H1 (cell line): ENCODE results near the gene MEIS2. TPM values are rescaled to one million over a fixed set of nuclear protein-coding genes. Genes with fewer than 3 reads are reported as not detected.

Experiments used
- CTCF ChIA-PET: fragments of 300-600 bp; sonication (Branson Sonifier 250); formaldehyde crosslinking; loops from one replicate; lab custom pipeline; 2021; ENCODE audit not compliant: partially characterized antibody; lab: Charles Lee
- POLR2A ChIA-PET: fragments of 300-600 bp; sonication (Branson Sonifier 250); formaldehyde crosslinking; loops from one replicate; lab custom pipeline; 2021; ENCODE audit warnings: inconsistent platforms; ENCODE audit not compliant: partially characterized antibody; lab: Charles Lee
- DNase-seq, 2 experiments: peaks; one replicate each; pipeline versions ENCODE4 v3.0.0 to v3.0.0-alpha.2; 2010 to 2022; ENCODE audit warnings: low spot score in 2 of 2, low read depth in 1 of 2, mixed read lengths in 1 of 2
- FAIRE-seq: peaks from 2 replicates; lab custom pipeline; 2011; peaks lifted over from hg19 to GRCh38; lab: Jason Lieb, UNC
- H2AFZ ChIP-seq: 2 replicates; pipeline ENCODE4 v1.8.1; 2012; ENCODE audit warnings: low read length, inconsistent platforms
- H2AK5ac ChIP-seq: 2 replicates; pipeline ENCODE4 v1.6.1; 2013; ENCODE audit warnings: low read depth, low read length
- H2BK120ac ChIP-seq: replicated peaks from 2 replicates; pipeline ENCODE3; 2013; ENCODE audit warnings: low read depth, low read length, inconsistent platforms
- H2BK12ac ChIP-seq: 2 replicates; pipeline ENCODE4 v1.6.1; 2013; ENCODE audit warnings: low read depth, low read length
- H2BK15ac ChIP-seq: 2 replicates; pipeline ENCODE4 v1.6.1; 2013; ENCODE audit warnings: low read length
- H2BK20ac ChIP-seq: 2 replicates; pipeline ENCODE4 v1.6.1; 2013; ENCODE audit warnings: low read length
- H2BK5ac ChIP-seq: 2 replicates; pipeline ENCODE4 v1.6.1; 2013; ENCODE audit warnings: low read depth, low read length
- H3K14ac ChIP-seq: 2 replicates; pipeline ENCODE4 v1.6.1; 2013; ENCODE audit warnings: inconsistent platforms; ENCODE audit not compliant: insufficient read length
- H3K18ac ChIP-seq: 2 replicates; pipeline ENCODE4 v1.6.1; 2013; ENCODE audit warnings: low read length; ENCODE audit errors: extremely low read depth
- H3K23ac ChIP-seq: 2 replicates; pipeline ENCODE4 v1.6.1; 2013; ENCODE audit warnings: inconsistent platforms; ENCODE audit not compliant: insufficient read length
- H3K23me2 ChIP-seq: 2 replicates; pipeline ENCODE4 v1.6.1; 2013; ENCODE audit warnings: low read depth, low read length
- H3K27ac ChIP-seq: 2 replicates; pipeline ENCODE4 v1.6.1; 2011; ENCODE audit warnings: low read depth, low read length, inconsistent platforms
- H3K27me3 ChIP-seq, 4 experiments: replicated peaks in 1 of 4; 1 replicate in 1 of 4; 2 replicates in 3 of 4; pipeline versions ENCODE4 v1.6.1 to v1.8.1; 2011 to 2013; ENCODE audit warnings: low read length in 3 of 4, mild to moderate bottlenecking in 3 of 4, inconsistent platforms in 2 of 4, mixed read lengths in 2 of 4, moderate library complexity in 1 of 4; ENCODE audit not compliant: control insufficient read depth in 3 of 4, insufficient read depth in 3 of 4; ENCODE audit errors: extremely low read depth in 1 of 4
- H3K36me3 ChIP-seq, 4 experiments: 2 replicates each; pipeline versions ENCODE4 v1.6.1 to v1.8.1; 2011 to 2013; ENCODE audit warnings: mild to moderate bottlenecking in 4 of 4, low read length in 3 of 4, moderate library complexity in 2 of 4, control low read depth in 1 of 4, inconsistent platforms in 1 of 4; ENCODE audit not compliant: insufficient read depth in 4 of 4, control insufficient read depth in 2 of 4
- H3K4ac ChIP-seq: replicated peaks from 2 replicates; pipeline ENCODE3; 2013; ENCODE audit warnings: low read length, low read depth, mixed read lengths, inconsistent platforms; ENCODE audit not compliant: insufficient read length
- H3K4me1 ChIP-seq, 4 experiments: replicated peaks in 1 of 4; 1 replicate in 1 of 4; 2 replicates in 3 of 4; pipeline versions ENCODE4 v1.6.1 to v1.8.1; 2011 to 2013; ENCODE audit warnings: low read length in 3 of 4, inconsistent platforms in 2 of 4, mixed read lengths in 1 of 4; ENCODE audit not compliant: insufficient read depth in 4 of 4, control insufficient read depth in 3 of 4
- H3K4me2 ChIP-seq, 2 experiments: 2 replicates each; pipeline versions ENCODE4 v1.6.1 to v1.8.1; 2011 to 2013; ENCODE audit warnings: low read depth in 2 of 2, low read length in 2 of 2, control low read depth in 1 of 2, inconsistent platforms in 1 of 2, mild to moderate bottlenecking in 1 of 2; ENCODE audit not compliant: insufficient read depth in 1 of 2
- H3K4me3 ChIP-seq, 4 experiments: fragments of 200-600, 300-600 bp in 1 of 4; sonication (generic), shearing (Covaris generic), sonication (Bioruptor Twin) in 1 of 4; 2 replicates each; pipeline versions ENCODE4 v1.5.1 to v1.8.1; 2011 to 2016; ENCODE audit warnings: low read length in 4 of 4, low read depth in 3 of 4, control low read depth in 2 of 4, inconsistent platforms in 2 of 4, mild to moderate bottlenecking in 2 of 4, mixed read lengths in 1 of 4, moderate library complexity in 1 of 4; ENCODE audit not compliant: insufficient read depth in 2 of 4; ENCODE audit errors: extremely low read depth in 1 of 4
- H3K56ac ChIP-seq: replicated peaks from 2 replicates; pipeline ENCODE3; 2013; ENCODE audit warnings: low read depth, mild to moderate bottlenecking, mixed read lengths, low read length, inconsistent platforms; ENCODE audit not compliant: insufficient read length
- H3K79me1 ChIP-seq: 2 replicates; pipeline ENCODE4 v1.6.1; 2013; ENCODE audit warnings: low read depth, low read length, control low read depth
- H3K79me2 ChIP-seq, 2 experiments: 2 replicates each; pipeline versions ENCODE4 v1.6.1 to v1.8.1; 2012 to 2013; ENCODE audit warnings: low read length in 2 of 2, mild to moderate bottlenecking in 2 of 2, inconsistent platforms in 1 of 2; ENCODE audit not compliant: insufficient read depth in 2 of 2, control insufficient read depth in 1 of 2
- H3K9ac ChIP-seq, 4 experiments: replicated peaks in 1 of 4; 1 replicate in 1 of 4; 2 replicates in 3 of 4; pipeline versions ENCODE4 v1.6.1 to v1.8.1; 2011 to 2013; ENCODE audit warnings: low read depth in 3 of 4, low read length in 3 of 4, control low read depth in 2 of 4, mild to moderate bottlenecking in 2 of 4, moderate library complexity in 2 of 4, inconsistent platforms in 1 of 4; ENCODE audit errors: extremely low read depth in 1 of 4
- H3K9me3 ChIP-seq, 2 experiments: 2 replicates each; pipeline versions ENCODE4 v1.6.1 to v1.8.1; 2012 to 2013; ENCODE audit warnings: mild to moderate bottlenecking in 2 of 2, moderate library complexity in 2 of 2, control low read depth in 1 of 2, inconsistent platforms in 1 of 2, low read depth in 1 of 2, low read length in 1 of 2, mixed read lengths in 1 of 2; ENCODE audit not compliant: insufficient read depth in 2 of 2
- H4K20me1 ChIP-seq, 2 experiments: replicated peaks in 1 of 2; 2 replicates each; pipeline versions ENCODE3 to v1.8.1; 2011 to 2013; ENCODE audit warnings: inconsistent platforms in 2 of 2, low read length in 2 of 2, mild to moderate bottlenecking in 1 of 2; ENCODE audit not compliant: insufficient read depth in 2 of 2, control insufficient read depth in 1 of 2
- H4K5ac ChIP-seq: 2 replicates; pipeline ENCODE4 v1.6.1; 2013; ENCODE audit warnings: low read length, low read depth, mixed read lengths, inconsistent platforms; ENCODE audit not compliant: insufficient read length
- H4K8ac ChIP-seq: 2 replicates; pipeline ENCODE4 v1.8.0; 2013; ENCODE audit warnings: mild to moderate bottlenecking, moderate library complexity, low read length, inconsistent platforms; ENCODE audit not compliant: insufficient read depth; ENCODE audit errors: extremely low read depth
- H4K91ac ChIP-seq: replicated peaks from 2 replicates; pipeline ENCODE3; 2013; ENCODE audit warnings: low read length, mixed read lengths, inconsistent platforms; ENCODE audit not compliant: insufficient read length
- WGBS, 2 experiments: shearing (Covaris generic) in 1 of 2; methylation state at CpG; one replicate each; pipeline versions ENCODE4 v1.1.6 to v1.1.7; 2013 to 2015; ENCODE audit warnings: low lambda C conversion rate in 2 of 2, mixed read lengths in 2 of 2, inconsistent platforms in 1 of 2, low coverage in 1 of 2, missing lambda C conversion rate in 1 of 2; ENCODE audit not compliant: insufficient replicate concordance in 2 of 2, insufficient coverage in 1 of 2, insufficient read length in 1 of 2; ENCODE audit errors: extremely low coverage in 1 of 2, missing lambda C conversion rate in 1 of 2; 5-methylcytosine and 5-hydroxymethylcytosine counted together
- polyA plus RNA-seq, 7 experiments: library from polyadenylated mRNA; depleted of rRNA in 3 of 7; stranded (reverse) in 5 of 7; unstranded in 2 of 7; fragments of >200 nt in 5 of 7; fragments of 200-250 nt in 2 of 7; gene quantifications; 1 replicate in 5 of 7; 2 replicates in 1 of 7; 4 replicates in 1 of 7; pipeline versions ENCODE4 v1.2.1 to v1.2.3, GENCODE V29; 2011 to 2013; ENCODE audit warnings: missing spikeins in 2 of 7, mixed read lengths in 2 of 7
- total RNA-seq: library from RNA; stranded (reverse); fragmentation: NEBNext Ultra II Directional; extraction: Animal tissue kit (Norgen Biotek cat#: 25700); gene quantifications from 2 replicates; pipeline ENCODE4 v1.2.1, GENCODE V29; 2021

MEIS2 gene
- total and polyA plus RNA-seq, 2 of the 8 experiments (the other 6 are each of a cell fraction or from before 2014, with no cell fraction given) = 0.22 to 1.2 TPM

- Histone ChIP-seq H4K5ac (no peak overlapping the region), H3K23ac (peak overlapping the region; percentile 47), H3K79me2 (no peaks in the 10 kb centered on the region), H4K8ac (no peak overlapping the region), H2BK5ac (no peak overlapping the region), H2AK5ac (no peak overlapping the region), H3K9ac (no peak overlapping the region), H3K36me3 (no peaks in the 10 kb centered on the region), H2BK12ac (no peak overlapping the region), H3K56ac (no peak overlapping the region), H3K27me3 (no peaks in the 10 kb centered on the region; a peak in 1 of 7 replicates), H3K27ac (no peak overlapping the region), H4K20me1 (no peaks in the 10 kb centered on the region), H3K4ac (no peak overlapping the region), H3K4me2 (no peak overlapping the region), H2BK20ac (no peak overlapping the region), H3K18ac (no peak overlapping the region), H3K79me1 (no peaks in the 10 kb centered on the region), H2AFZ (no peak overlapping the region), H2BK15ac (no peak overlapping the region), H3K4me1 (peaks cover 0 to 3% (median 0%) of the 10 kb centered on the region in 4 experiments; a peak in 1 of 7 replicates), H3K4me3 (no peak overlapping the region), H3K9me3 (no peaks in the 10 kb centered on the region), H2BK120ac (no peak overlapping the region), H3K23me2 (no peaks in the 10 kb centered on the region), H3K14ac (peak overlapping the region; percentile 48), H4K91ac (no peak overlapping the region)
- FAIRE-seq = no peak
- CTCF ChIA-PET = interaction anchor here (0.6 kb wide), 1 partner anchor 673 kb away, joined by 3 read pairs; no protein-coding TSS in a partner anchor
- POLR2A ChIA-PET = no interaction called here
- DNase-seq = no peak
- 100% methylated on average over 1 of the region's 1 CpG; no CpG with 5 or more reads in 1 of the 2 experiments for WGBS, 2 experiments
Measured at GRCh38 chr15:37061996-37062395, 38.4 kb downstream of the MEIS2 start.
